Hypothalamus (tissue), 51 donors: ENCODE results near the gene EPAS1.

Experiments
- DNase-seq, 51 donors: peaks; one replicate each; lab custom pipeline; 2025; lab: John Stamatoyannopoulos, UW

Gene EPAS1

GRCh38 chr2:46428911-46429436, 131.8 kb downstream of the EPAS1 start:
- no peak for DNase-seq

DNA sequence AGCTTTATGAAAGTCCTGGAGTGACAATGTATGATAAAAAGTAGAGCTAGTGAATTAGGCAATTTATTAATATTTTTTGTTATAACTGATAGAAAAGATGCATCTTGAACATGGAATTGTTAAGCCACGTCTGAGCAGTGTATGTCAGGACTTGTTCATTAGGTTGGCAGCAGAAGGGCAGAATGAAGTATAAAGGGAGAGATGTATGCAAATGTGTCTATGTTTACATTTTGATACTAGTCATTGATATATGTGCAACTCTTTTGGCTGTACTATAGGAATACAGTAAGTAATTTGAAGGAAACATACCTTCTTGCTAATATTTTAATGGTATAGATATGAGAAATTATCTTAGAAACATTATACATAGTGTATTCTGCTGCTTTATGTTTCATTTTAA, 133.2 kb downstream of the EPAS1 start:
- DNase-seq, result no peak

DNA sequence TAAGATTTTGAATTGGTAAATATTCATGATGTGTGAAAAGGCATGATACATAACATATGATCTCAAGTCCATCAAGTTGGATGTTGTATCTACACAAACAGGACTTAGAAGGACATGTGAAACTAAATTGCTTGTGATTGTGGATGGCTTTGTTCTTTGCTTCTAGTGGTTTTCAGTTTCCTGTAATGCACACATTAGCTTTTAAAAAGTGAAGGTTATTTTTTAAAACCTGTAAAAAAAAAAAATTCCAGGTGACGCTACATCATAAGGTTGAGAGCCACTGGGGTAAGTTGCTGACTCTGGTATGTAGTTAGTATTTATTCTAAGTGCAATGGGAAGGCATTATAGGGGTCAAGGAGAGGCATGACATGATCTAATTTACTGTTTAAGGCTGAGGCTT, 133.8 kb downstream of the EPAS1 start:
- DNase-seq, result no peak

GRCh38 chr2:46431481-46432235, 134.5 kb downstream of the EPAS1 start:
- DNase-seq, result no peak

GRCh38 chr2:46434851-46435273, 137.7 kb downstream of the EPAS1 start:
- DNase-seq, result no peak

GRCh38 chr2:46435353-46435752, 138.1 kb downstream of the EPAS1 start:
- no peak for DNase-seq

DNA sequence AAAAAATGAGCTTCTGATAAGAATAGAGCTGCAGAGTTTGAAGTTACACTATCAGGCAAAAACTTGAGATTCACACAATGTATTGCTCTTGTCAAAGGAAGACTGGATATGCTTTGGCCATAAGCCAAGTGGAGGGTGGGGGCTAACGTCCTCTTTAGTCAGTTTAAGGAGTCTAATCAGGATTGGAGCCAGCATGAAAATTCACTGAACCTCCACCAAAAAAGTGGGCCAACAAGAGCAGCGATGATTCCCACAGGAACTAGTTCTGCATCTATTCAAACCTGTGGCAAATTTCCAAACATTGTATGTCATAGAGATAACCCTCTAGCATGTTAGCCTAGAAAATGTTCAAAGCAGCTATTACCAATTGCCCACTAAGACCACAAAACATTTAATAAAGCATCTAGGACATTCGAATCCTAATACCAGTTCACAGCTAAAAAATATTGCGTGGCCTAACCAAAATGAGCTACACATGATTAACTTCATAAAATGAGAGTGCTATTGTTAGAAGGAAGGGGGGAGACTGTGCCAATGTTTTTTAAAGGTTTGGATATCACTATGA, 138.7 kb downstream of the EPAS1 start:
- DNase-seq, result no peak
